ENCODE measurements around the gene WDR82. TPM values are rescaled to one million over a fixed set of nuclear protein-coding genes. Genes with fewer than 3 reads are reported as not detected.

Gene WDR82
- total RNA-seq, 1 donor, result 58.3 TPM

DNA sequence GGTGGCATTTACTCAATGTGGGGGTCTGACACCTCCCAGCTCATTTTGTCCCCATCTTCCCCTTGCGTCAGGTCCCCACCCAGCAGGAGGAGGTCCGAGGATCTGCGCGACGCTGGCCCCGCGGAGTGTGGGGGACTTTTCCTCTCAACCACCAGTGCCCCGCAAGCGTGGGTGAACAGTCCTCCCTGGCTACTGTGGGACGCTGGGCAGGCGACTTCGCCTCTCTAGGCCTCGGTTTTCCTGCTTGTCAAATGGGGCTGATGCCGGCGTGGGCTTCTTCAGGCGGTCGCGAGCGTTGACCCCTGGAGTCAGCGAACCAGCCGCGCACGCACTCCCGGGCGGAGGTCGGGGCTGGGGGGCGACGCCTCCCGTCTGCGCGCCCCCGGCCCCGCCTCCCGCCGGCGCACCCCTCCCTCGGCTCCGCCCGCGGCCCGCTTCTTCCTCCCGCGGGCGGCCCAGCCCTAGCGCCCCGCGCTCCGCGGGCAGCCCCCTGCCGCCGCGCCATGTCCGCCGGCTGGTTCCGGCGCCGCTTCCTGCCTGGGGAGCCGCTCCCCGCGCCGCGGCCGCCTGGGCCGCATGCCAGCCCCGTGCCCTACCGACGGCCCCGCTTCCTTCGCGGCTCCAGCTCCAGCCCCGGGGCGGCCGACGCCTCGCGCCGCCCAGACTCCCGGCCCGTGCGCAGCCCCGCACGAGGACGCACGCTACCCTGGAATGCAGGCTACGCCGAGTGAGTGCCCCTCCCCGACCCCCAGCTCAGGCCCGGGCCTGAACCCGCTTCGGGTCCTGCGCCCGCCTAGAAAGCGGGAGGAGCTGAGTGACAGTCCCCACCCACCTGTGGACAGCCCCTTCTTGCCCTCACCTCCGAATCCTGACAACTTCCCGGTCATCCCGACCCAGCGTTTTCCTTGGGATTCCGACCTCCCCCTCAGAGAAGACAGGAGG is 32.9 kb downstream of the WDR82 start, which contains the start of gene PPM1M:
Gene PPM1M (plus strand): TSS at position 438 of the 942 bp plus-strand sequence. CDS start 66 bp downstream, at position 504.
- Histone ChIP-seq H3K4me3 (ENCODE audit: insufficient read depth, low read length) (peak within 1 kb of the TSS; percentile 76), H3K36me3 (ENCODE audit: insufficient read depth, low read length) (peaks cover 4% of the 10 kb centered on the region), H3K4me2 (ENCODE audit: insufficient read depth, low read length) (peak within 1 kb of the TSS; percentile 84), H3K27ac (ENCODE audit: low read depth, low read length) (peak within 1 kb of the TSS; percentile 30), H3K27me3 (ENCODE audit: insufficient read depth, low read length) (no peaks in the 10 kb centered on the region), H3K79me2 (ENCODE audit: insufficient read depth, low read length) (no peaks in the 10 kb centered on the region), H3K4me1 (ENCODE audit: insufficient read depth, low read length) (peaks cover 12% of the 10 kb centered on the region), H3K9me3 (ENCODE audit: low read depth, low read length) (no peaks in the 10 kb centered on the region), H2AFZ (ENCODE audit: low read length) (peak within 1 kb of the TSS; percentile 76), H4K20me1 (ENCODE audit: insufficient read depth, low read length) (peaks cover 12% of the 10 kb centered on the region)
- peak; percentile 98 for DNase-seq (ENCODE audit: insufficient read length, low spot score, missing footprints)
- TF ChIP-seq, protein P1, sequence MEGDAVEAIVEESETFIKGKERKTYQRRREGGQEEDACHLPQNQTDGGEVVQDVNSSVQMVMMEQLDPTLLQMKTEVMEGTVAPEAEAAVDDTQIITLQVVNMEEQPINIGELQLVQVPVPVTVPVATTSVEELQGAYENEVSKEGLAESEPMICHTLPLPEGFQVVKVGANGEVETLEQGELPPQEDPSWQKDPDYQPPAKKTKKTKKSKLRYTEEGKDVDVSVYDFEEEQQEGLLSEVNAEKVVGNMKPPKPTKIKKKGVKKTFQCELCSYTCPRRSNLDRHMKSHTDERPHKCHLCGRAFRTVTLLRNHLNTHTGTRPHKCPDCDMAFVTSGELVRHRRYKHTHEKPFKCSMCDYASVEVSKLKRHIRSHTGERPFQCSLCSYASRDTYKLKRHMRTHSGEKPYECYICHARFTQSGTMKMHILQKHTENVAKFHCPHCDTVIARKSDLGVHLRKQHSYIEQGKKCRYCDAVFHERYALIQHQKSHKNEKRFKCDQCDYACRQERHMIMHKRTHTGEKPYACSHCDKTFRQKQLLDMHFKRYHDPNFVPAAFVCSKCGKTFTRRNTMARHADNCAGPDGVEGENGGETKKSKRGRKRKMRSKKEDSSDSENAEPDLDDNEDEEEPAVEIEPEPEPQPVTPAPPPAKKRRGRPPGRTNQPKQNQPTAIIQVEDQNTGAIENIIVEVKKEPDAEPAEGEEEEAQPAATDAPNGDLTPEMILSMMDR (IDR thresholded peaks at IDR 0.05; ENCODE audit: extremely low read depth, low read depth, low read length), result no peak

DNA sequence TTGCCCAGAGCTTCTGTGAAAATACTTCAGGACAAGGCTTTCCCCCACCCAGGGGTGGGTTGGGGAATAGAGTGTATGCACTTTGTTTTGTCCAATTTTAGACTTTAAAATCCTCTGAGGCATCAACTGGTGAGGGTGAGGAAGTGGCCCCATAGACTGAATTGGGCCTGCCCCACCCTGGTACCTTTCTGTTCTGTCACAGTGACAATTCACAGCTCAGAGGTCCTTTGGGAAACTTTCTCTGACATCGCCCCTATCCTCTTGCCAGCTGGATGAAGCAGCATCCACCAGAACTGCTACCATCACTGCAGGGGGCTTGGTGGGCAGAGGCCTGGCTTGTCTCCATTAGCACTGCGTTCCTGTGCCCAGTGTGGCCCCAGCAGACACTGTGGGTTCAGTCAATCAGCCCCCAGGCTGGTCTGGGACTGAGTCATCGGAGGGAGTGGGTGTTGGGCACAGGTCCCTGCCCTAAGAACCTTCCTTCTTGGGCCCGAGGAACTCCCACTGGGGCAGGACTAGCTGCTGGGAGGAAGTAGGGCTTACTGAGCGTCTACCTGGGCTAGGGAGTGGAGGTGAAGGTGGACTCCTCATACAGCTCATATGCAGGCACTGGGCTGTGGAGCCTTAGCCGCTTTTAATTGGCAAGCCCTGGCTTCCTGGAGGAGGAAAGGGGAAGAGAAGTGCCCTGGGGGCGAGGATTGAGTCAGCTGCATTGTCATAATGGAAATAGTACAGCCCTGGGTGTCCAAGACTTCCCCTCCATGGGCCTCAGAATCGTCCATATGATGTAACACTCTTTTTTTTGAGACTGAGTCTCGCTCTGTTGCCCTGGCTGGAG is 34.4 kb downstream of the WDR82 start:
- H3K4me2 ChIP-seq (ENCODE audit: insufficient read depth, low read length), result no peak overlapping the region
- H3K36me3 ChIP-seq (ENCODE audit: insufficient read depth, low read length), result no peaks in the 10 kb centered on the region
- H3K4me1 ChIP-seq (ENCODE audit: insufficient read depth, low read length), result peaks cover 27% of the 10 kb centered on the region
- H3K4me3 ChIP-seq (ENCODE audit: insufficient read depth, low read length), result no peak overlapping the region
- peak; percentile 93 for DNase-seq (ENCODE audit: insufficient read length, low spot score, missing footprints)
- TF ChIP-seq, protein P1 (IDR thresholded peaks at IDR 0.05; ENCODE audit: extremely low read depth, low read depth, low read length), result no peak
- H4K20me1 ChIP-seq (ENCODE audit: insufficient read depth, low read length), result peaks cover 6% of the 10 kb centered on the region
- H3K9me3 ChIP-seq (ENCODE audit: low read depth, low read length), result no peaks in the 10 kb centered on the region
- H3K27ac ChIP-seq (ENCODE audit: low read depth, low read length), result no peak overlapping the region
- peaks cover 3% of the 10 kb centered on the region for H3K79me2 ChIP-seq (ENCODE audit: insufficient read depth, low read length)
- H2AFZ ChIP-seq (ENCODE audit: low read length), result no peak overlapping the region
- H3K27me3 ChIP-seq (ENCODE audit: insufficient read depth, low read length), result no peaks in the 10 kb centered on the region

DNA sequence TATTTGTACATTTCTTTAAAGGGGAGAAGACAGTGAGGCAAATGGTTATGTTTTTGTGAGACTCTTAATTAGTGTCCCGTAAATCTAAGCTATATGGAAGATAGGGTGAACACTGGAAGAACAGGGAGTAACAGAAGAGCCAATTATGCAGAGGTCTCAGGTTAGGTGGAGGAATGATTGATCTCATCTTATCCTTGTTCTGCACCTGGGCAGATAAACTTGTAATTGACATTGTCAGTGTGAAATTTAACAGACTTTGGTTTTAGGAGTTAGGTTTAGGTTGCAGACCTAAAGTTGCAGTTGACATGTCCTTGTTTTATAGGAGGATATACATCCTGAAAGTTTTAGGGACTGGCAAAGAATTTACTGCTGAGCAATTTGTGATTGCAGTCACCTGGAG is 36.4 kb downstream of the WDR82 start:
- Histone ChIP-seq H3K79me2 (ENCODE audit: insufficient read depth, low read length) (peaks cover 19% of the 10 kb centered on the region), H3K4me1 (ENCODE audit: insufficient read depth, low read length) (peaks cover 43% of the 10 kb centered on the region), H3K27ac (ENCODE audit: low read depth, low read length) (no peak overlapping the region), H3K9me3 (ENCODE audit: low read depth, low read length) (no peaks in the 10 kb centered on the region), H3K27me3 (ENCODE audit: insufficient read depth, low read length) (no peaks in the 10 kb centered on the region), H2AFZ (ENCODE audit: low read length) (no peak overlapping the region), H3K4me2 (ENCODE audit: insufficient read depth, low read length) (no peak overlapping the region), H3K36me3 (ENCODE audit: insufficient read depth, low read length) (no peaks in the 10 kb centered on the region), H4K20me1 (ENCODE audit: insufficient read depth, low read length) (peaks cover 10% of the 10 kb centered on the region), H3K4me3 (ENCODE audit: insufficient read depth, low read length) (no peak overlapping the region)
- TF ChIP-seq, protein P1 (IDR thresholded peaks at IDR 0.05; ENCODE audit: extremely low read depth, low read depth, low read length), result no peak
- DNase-seq (ENCODE audit: insufficient read length, low spot score, missing footprints), result peak; percentile 45
